Kidney glomerular epithelial cell (primary cell): ENCODE data around the gene PPP2R2C.

Source experiments
- DNase-seq: peaks from one replicate; lab custom pipeline; 2025; lab: John Stamatoyannopoulos, UW

The PPP2R2C gene

GRCh38 chr4:6472387-6473263 lies at the start of gene PPP2R2C:
Gene PPP2R2C (minus strand): TSS chr4:6472614. CDS start chr4:6472229, 385 bp downstream.
- no peak for DNase-seq

- no peak for DNase-seq
These were observed 48.6 kb upstream of the PPP2R2C start for GRCh38 chr4:6520978-6521377.

GRCh38 chr4:6520051-6520636 lies 47.7 kb upstream of the PPP2R2C start:
- DNase-seq: no peak

GRCh38 chr4:6517171-6517570 lies 44.8 kb upstream of the PPP2R2C start:
- no peak for DNase-seq

GRCh38 chr4:6516762-6517161 lies 44.3 kb upstream of the PPP2R2C start:
- DNase-seq: no peak

- DNase-seq: no peak
These were observed 43.9 kb upstream of the PPP2R2C start for GRCh38 chr4:6516281-6516680.

- no peak for DNase-seq
These were observed 41.3 kb upstream of the PPP2R2C start for GRCh38 chr4:6513678-6514077.

GRCh38 chr4:6509587-6509986 lies 37.2 kb upstream of the PPP2R2C start:
- DNase-seq: no peak

- DNase-seq: no peak
These were observed 34.9 kb upstream of the PPP2R2C start for GRCh38 chr4:6507345-6507744.

GRCh38 chr4:6506616-6507140 lies 34.3 kb upstream of the PPP2R2C start:
- no peak for DNase-seq

- no peak for DNase-seq
These were observed 32.6 kb upstream of the PPP2R2C start for GRCh38 chr4:6504900-6505496.

- DNase-seq: no peak
These were observed 30.5 kb upstream of the PPP2R2C start for GRCh38 chr4:6502747-6503465.

GRCh38 chr4:6502147-6502546 lies 29.7 kb upstream of the PPP2R2C start:
- no peak for DNase-seq

GRCh38 chr4:6501171-6501570 lies 28.8 kb upstream of the PPP2R2C start:
- DNase-seq: no peak

- DNase-seq: no peak
These were observed 28.2 kb upstream of the PPP2R2C start for GRCh38 chr4:6500481-6501140.

GRCh38 chr4:6499238-6499600 lies 26.8 kb upstream of the PPP2R2C start:
- no peak for DNase-seq

GRCh38 chr4:6498511-6499237 lies 26.3 kb upstream of the PPP2R2C start:
- no peak for DNase-seq

GRCh38 chr4:6497796-6498195 lies 25.4 kb upstream of the PPP2R2C start:
- no peak for DNase-seq

- DNase-seq: no peak
These were observed 23.3 kb upstream of the PPP2R2C start for GRCh38 chr4:6495736-6496135.

GRCh38 chr4:6495296-6495590 lies 22.8 kb upstream of the PPP2R2C start:
- no peak for DNase-seq
